DMS53 treated with DMSO at 0.1 percent for 48 hours (cell line): ENCODE results near the gene PRSS33.

ENCODE experiments used
- DNase-seq: peaks from one replicate; lab custom pipeline; 2025; ENCODE audit not compliant: unreplicated experiment; lab: John Stamatoyannopoulos, UW

PRSS33 gene

DNA sequence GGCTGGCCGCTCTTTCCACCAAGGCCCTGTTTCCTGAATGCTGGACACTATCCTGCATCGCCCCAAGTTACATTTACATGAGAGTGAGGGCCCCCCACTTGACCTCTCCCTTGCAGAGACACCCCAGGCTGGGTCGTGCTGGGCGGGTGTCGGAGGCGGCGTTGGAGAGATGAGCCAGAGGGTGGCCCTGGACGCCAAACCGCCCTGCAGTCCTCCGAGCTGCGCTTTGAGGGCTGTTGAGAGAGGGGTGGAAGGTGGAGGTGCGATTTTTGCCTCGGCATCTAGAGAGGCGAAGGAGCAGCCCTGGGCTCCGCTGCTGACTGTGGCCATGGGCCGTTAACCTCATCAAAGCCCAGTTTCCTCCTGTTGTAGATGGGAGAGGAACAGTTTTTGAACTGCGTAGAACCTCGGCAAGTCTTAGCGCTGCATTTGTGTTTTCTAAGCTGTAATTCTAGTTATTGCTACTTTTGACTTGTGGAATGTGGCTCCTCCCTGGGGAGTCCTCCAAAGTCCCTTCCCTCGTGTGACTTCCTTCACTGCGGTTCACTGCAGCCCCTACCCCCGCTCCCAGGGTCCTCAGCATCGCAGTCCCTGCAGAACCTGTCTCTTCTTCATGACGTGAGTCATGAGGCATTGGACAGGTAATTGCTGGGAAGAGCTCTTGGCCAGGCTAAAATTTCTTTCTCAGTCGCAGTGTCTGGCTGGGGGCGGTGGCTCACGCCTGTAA is 9.3 kb downstream of the PRSS33 start:
- no peak for DNase-seq

GRCh38 chr16:2777231-2777902 is 10.0 kb downstream of the PRSS33 start, which contains the start of gene ELOB:
TSS of gene ELOB (minus strand) at chr16:2777280. CDS start at chr16:2777239, 41 bp downstream.
- DNase-seq, result peak; percentile 25

DNA sequence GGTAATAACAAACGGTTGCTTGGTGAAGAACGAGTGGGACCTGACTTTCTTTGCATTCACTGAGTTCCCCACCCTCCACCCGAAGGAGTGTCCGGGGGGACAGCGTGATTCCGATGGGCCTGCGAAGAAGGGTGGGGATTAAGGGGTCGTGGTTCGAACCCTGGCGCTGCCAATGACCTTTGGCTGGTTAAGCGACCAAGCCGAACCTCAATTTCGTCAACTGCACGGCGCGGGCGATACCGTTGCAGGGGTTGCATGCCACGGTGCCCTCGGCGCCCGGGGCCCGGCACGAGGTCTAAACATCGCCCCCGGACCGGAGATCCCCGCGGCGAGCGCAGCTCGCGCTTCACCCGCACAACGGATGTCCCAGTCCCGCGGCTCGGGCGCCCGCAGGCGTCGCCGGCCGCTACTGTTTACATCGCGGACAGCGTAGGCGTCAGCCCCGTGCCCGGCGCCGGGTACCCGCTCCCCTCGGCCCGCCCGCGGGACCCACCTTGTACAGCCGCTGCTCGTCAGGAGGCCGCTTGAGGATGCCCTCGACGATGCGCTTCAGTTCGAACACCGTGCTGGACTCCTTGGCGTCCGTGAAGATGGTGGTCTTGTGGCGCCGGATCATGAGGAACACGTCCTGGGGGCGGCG is 10.7 kb downstream of the PRSS33 start:
- DNase-seq, result no peak

- DNase-seq, result no peak
Measured at GRCh38 chr16:2775765-2776499, 11.4 kb downstream of the PRSS33 start.

DNA sequence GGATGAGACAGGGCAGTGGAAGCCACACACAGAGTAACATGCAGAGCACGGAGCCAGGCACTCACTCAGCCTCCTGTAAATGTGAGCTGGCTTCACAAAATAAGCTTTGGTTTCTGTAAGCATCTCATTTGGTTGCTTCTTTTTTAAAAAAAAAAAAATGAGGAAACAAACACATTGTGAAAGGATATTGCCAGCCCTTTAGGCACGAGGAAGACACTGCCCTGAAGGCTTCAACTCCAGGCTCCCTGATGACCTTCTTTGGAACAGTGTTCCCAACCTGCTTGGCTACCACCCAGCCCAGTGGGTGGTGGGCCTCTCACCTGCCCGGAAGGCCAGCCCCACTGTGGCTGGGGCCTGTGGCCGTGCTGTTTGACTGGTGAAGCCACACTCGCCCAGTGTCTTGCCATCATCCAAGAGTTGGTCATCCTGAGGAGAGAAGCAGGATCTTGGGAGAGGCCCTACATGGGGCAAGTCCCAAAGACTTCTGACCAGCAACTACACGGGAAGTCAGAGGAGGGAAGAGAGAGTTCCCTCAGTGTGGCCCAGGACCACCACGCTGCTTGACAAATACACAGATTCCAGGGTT is 12.1 kb downstream of the PRSS33 start:
- DNase-seq, result no peak

DNA sequence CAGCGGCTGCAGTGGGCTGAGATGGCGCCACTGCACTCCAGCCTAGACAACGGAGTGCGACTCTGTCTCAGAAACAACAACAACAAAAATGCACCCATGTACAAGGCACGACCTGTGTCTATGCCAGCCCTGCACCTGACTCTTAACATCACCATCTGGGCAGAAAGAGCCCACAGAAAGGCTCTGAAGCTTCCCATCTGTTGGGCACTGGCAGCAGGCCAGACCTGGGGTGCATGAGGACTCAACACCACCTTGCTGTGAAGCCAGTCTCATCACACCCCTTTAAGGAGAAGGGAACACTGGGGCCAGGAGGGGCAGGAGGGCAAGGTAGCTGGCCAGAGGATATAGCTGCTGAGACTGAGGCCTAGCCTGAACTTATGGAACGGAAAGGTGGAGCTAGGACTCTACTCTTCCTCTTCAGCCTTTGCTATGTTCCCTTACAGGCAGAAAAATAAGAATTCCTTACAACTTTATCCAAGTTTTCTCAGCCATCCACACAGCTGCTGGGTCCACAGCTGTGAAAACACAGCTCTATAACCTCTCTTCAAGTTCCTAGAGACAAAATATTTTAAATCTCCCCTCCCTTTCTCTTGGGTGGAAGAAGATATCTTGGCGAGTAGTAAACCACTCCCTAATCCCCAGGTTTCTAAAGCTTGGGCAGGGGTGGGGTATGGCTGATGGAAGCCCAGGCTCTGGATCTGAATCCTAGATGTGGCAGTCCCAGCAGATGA is 13.0 kb downstream of the PRSS33 start:
- no peak for DNase-seq

GRCh38 chr16:2773188-2773968 is 14.0 kb downstream of the PRSS33 start:
- no peak for DNase-seq

- no peak for DNase-seq
Measured at GRCh38 chr16:2771496-2772402, 15.6 kb downstream of the PRSS33 start.

DNA sequence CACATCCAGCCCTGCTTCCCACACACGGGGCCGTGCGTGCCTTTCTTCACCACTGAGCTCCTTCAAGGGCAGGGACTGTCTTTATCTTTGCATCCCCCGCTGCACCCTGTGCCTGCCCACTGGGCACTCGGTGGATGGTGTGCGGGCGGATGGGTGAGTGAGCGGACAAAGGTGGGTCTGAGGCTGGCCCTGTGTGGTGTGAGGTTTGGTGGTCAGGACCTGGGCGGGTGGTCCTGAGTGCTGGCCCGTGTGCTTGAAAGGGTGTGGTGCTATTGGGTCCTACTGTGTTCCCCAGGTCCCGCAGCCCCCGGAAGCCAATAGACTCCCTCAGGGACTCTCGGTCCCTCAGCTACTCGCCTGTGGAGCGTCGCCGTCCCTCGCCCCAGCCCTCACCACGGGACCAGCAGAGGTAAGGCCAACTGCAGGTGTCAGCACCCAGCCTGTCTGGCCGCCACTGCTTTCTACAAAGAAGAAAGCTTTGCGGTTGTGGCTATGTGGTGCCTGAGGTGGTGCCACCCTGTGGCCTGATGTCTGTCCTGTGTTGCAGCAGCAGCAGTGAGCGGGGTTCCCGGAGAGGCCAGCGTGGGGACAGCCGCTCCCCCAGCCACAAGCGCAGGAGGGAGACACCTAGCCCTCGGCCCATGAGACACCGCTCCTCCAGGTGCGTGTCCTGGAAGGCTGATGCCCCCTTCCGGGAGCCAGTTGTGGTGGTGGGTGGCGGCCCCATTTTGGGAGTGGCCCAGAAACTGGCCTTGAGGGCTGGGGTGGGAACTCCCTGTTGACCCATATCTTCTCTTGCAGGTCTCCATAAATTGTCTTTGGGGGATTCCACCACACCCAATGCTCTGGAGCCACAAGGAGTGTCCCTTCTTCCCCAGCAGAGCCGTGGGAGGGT is 17.1 kb downstream of the PRSS33 start:
- DNase-seq, result no peak

- DNase-seq, result no peak
Measured at GRCh38 chr16:2769675-2770056, 17.7 kb downstream of the PRSS33 start.

GRCh38 chr16:2769100-2769529 is 18.2 kb downstream of the PRSS33 start:
- no peak for DNase-seq

- DNase-seq, result no peak
Measured at GRCh38 chr16:2768403-2769089, 18.8 kb downstream of the PRSS33 start.

GRCh38 chr16:2767891-2768290 is 19.5 kb downstream of the PRSS33 start:
- DNase-seq, result no peak

DNA sequence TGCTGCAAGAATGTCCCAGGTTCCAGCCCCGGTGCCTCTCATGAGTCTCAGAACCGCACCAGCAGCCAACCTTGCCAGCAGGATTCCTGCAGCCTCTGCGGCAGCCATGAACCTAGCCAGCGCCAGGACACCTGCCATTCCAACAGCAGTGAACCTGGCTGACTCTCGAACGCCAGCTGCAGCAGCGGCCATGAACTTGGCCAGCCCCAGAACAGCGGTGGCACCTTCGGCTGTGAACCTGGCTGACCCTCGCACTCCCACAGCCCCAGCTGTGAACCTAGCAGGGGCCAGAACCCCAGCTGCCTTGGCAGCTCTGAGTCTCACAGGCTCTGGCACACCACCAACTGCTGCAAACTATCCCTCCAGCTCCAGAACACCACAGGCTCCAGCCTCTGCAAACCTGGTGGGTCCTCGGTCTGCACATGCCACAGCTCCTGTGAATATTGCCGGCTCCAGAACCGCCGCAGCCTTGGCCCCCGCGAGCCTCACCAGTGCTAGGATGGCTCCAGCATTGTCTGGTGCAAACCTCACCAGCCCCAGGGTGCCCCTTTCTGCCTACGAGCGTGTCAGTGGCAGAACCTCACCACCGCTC is 20.1 kb downstream of the PRSS33 start:
- DNase-seq, result no peak

- DNase-seq, result no peak
Measured at GRCh38 chr16:2766430-2767139, 20.8 kb downstream of the PRSS33 start.
